ENCODE data around the gene LUZP2.
"Not testable (repeated sequence)": the region's sequence is repeated elsewhere in the genome, so short reads cannot be mapped to it uniquely, and the experiment has no call there.

The LUZP2 gene

GRCh38 chr11:24870048-24870447 lies 373.2 kb downstream of the LUZP2 start:
- Histone ChIP-seq H3K27ac (no peak overlapping the region), H3K4me3 (no peak overlapping the region)
- no peak for DNase-seq (ENCODE audit: low spot score)
- no peak for TF ChIP-seq CTCF (IDR thresholded peaks at IDR 0.05)

DNA sequence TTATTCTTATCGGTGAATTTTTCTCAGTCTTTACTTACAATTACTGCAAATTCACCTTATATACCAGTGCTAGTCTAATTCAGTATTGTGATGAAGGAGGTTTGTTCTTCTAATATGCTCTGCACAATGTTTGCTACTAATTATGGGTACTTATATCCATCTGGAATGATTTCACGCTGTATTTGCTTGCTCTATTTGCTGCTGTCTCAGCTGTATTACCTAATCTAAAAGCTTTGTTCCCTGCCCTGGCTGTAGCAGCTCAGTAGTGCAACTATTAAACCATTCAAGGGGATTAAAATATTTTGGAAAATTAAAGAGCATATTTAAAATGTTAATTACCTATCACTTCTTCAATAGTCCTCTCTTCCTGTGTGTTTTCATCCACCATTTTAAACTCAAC lies 375.3 kb downstream of the LUZP2 start:
- Histone ChIP-seq H3K4me3 (no peak overlapping the region), H3K27ac (no peak overlapping the region)
- no peak for DNase-seq (ENCODE audit: low spot score)
- TF ChIP-seq CTCF (IDR thresholded peaks at IDR 0.05) = no peak

GRCh38 chr11:24872651-24873311 lies 375.9 kb downstream of the LUZP2 start:
- Histone ChIP-seq H3K4me3 (no peak overlapping the region), H3K27ac (no peak overlapping the region)
- no peak for DNase-seq (ENCODE audit: low spot score)
- no peak for TF ChIP-seq CTCF (IDR thresholded peaks at IDR 0.05)

DNA sequence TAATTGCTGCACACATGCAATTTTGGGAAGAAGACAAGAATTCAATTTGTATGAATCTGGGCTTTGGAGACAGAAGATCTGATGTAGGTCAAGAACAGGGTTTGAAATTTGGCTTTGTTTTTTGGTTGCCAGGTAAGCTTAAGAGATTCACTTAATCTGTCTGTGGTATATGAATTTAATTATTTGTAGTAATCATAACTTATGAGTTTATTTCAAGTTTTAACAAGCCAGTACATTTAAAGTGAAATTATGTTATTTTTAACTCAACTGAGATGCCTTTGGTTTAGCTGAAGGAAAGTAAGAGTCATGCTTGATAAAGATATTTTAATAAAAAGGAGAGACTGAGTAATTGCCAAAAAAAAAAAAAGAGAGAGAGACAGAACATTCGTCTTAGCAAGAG lies 384.1 kb downstream of the LUZP2 start:
- H3K4me3 ChIP-seq = no peak overlapping the region
- DNase-seq (ENCODE audit: low spot score) = no peak
- no peak overlapping the region for H3K27ac ChIP-seq
- no peak for TF ChIP-seq CTCF (IDR thresholded peaks at IDR 0.05)

DNA sequence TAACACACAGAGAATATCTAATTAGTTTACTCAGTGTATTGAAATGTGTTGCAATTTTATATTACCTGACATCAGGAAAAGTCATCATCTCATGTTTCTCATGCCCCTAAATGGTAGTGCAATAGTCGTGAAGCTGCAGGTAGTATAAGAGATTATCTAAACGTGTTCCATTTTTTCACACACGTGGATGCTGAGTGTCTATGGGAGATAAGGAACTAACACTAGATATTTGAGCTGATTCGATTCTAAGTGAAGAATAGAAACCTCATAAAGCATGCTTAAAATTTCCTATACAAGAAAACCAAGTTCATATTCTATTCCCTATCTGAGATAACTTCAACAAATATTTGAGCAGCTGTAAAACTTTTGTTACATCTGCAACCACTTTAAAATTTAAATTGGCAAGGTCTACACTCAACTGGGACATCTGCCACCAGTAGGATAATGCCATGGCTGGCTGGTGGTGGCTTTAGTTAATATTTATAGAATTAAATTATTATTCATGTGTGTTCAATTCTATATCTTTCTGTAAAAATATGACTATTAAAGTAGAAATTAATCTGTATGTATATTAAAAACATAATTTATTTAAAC lies 388.8 kb downstream of the LUZP2 start:
- no peak for DNase-seq (ENCODE audit: low spot score)
- Histone ChIP-seq H3K4me3 (no peak overlapping the region), H3K27ac (no peak overlapping the region)
- no peak for TF ChIP-seq CTCF (IDR thresholded peaks at IDR 0.05)

DNA sequence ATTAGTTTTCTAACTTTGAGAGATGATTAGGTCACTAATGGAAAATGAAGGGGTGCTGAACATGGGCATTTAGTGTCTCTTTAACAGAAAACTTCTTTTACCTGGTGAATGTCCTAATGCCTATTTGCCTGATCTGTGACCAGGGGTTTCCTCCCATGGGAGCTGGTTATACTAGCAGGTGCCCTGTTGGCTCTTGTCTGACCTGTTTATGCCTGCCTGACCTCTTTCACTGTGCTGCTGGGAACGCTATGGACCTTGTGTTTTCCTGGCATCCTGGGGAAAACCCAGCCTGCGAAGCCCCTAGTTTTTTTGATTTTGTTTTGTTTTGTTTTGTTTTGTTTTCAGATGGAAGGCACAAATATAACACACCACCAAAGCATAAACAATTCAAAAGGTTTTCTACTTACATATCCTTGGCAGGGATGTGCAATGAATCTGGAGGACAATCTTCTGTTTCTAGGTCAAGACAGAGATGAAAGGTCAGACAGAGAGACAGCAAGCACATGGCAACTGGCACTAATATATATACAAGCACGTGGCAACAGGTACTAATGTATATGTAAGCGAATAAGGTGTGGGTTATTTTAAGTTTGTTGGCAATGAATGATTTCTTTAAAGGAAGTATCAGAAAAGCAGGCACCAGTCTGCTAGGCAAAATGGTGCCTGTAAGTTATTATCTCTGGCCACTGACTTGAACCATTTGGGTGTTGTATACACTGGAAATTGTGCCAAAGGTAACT lies 390.2 kb downstream of the LUZP2 start:
- Histone ChIP-seq H3K4me3 (no peak overlapping the region), H3K27ac (no peak overlapping the region)
- no peak for TF ChIP-seq CTCF (IDR thresholded peaks at IDR 0.05)
- DNase-seq (ENCODE audit: low spot score) = no peak

DNA sequence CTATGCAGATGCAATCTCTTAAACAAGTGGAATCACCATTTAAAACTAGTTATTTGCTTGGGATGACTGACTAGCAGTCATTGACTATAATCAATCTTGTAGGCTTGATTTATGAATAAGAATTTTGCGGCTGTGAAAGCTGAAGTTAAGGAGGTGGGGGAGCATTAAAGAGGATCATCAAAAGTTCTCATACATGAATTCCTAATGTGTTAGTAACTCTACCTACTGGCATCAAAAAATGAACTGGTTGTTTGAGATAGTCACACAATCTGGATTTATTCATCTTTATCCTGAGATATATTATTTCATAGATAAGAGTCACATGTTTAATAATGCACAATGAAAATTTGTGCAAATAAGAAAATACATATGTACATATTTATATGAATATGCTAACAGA lies 393.6 kb downstream of the LUZP2 start:
- no peak overlapping the region for H3K27ac ChIP-seq
- no peak for TF ChIP-seq CTCF (IDR thresholded peaks at IDR 0.05)
- no peak for DNase-seq (ENCODE audit: low spot score)
- H3K4me3 ChIP-seq = no peak overlapping the region

GRCh38 chr11:24891845-24892492 lies 395.1 kb downstream of the LUZP2 start:
- DNase-seq (ENCODE audit: low spot score); H3K4me3 ChIP-seq; H3K27ac ChIP-seq: not testable (repeated sequence)

Data from coronary artery (tissue), 2 donors.